GF-D8 (cell line): ENCODE data around the gene COG1.

Source experiments
- DNase-seq: peaks from one replicate; lab custom pipeline; 2025; lab: John Stamatoyannopoulos, UW

COG1 gene

GRCh38 chr17:73227379-73227778 is 34.5 kb downstream of the COG1 start:
- DNase-seq, result no peak

- DNase-seq, result no peak
Observed at GRCh38 chr17:73227944-73228343, 35.1 kb downstream of the COG1 start.

GRCh38 chr17:73228748-73229236 is 35.9 kb downstream of the COG1 start:
- peak; percentile 24 for DNase-seq

- no peak for DNase-seq
Observed at GRCh38 chr17:73230088-73230487, 37.2 kb downstream of the COG1 start.

GRCh38 chr17:73231395-73231794 is 38.5 kb downstream of the COG1 start:
- DNase-seq, result no peak

- DNase-seq, result peak; percentile 80
Observed at GRCh38 chr17:73231841-73232586, 39.2 kb downstream of the COG1 start.

- no peak for DNase-seq
Observed at GRCh38 chr17:73232587-73233373, 39.9 kb downstream of the COG1 start.

GRCh38 chr17:73234736-73235135 is 41.9 kb downstream of the COG1 start:
- no peak for DNase-seq

- no peak for DNase-seq
Observed at GRCh38 chr17:73237714-73238113, 44.9 kb downstream of the COG1 start.

- no peak for DNase-seq
Observed at GRCh38 chr17:73240561-73240960, 47.7 kb downstream of the COG1 start.

GRCh38 chr17:73247726-73248125 is 54.9 kb downstream of the COG1 start:
- no peak for DNase-seq

GRCh38 chr17:73248532-73248931 is 55.7 kb downstream of the COG1 start:
- DNase-seq, result no peak

- no peak for DNase-seq
Observed at GRCh38 chr17:73249700-73250099, 56.8 kb downstream of the COG1 start.

GRCh38 chr17:73250851-73251640 is 58.2 kb downstream of the COG1 start:
- no peak for DNase-seq

GRCh38 chr17:73251871-73252270 is 59.0 kb downstream of the COG1 start:
- DNase-seq, result no peak

GRCh38 chr17:73255671-73256181 is 62.9 kb downstream of the COG1 start:
- DNase-seq, result peak; percentile 5

- no peak for DNase-seq
Observed at GRCh38 chr17:73256220-73256619, 63.4 kb downstream of the COG1 start.

- no peak for DNase-seq
Observed at GRCh38 chr17:73257516-73257915, 64.7 kb downstream of the COG1 start.
